NT2/D1 (cell line): Measurements from ENCODE around the gene RIPPLY1.

Experiments used
- SUZ12 ChIP-seq: IDR thresholded peaks from 2 replicates; pipeline ENCODE4 v1.6.1; 2011; ENCODE audit not compliant: insufficient read length, insufficient read depth; ENCODE audit errors: extremely low read depth
- ZNF274 ChIP-seq: IDR thresholded peaks from 2 replicates; pipeline ENCODE4 v1.6.1; 2011; ENCODE audit warnings: mild to moderate bottlenecking, low read depth, low read length

DNA sequence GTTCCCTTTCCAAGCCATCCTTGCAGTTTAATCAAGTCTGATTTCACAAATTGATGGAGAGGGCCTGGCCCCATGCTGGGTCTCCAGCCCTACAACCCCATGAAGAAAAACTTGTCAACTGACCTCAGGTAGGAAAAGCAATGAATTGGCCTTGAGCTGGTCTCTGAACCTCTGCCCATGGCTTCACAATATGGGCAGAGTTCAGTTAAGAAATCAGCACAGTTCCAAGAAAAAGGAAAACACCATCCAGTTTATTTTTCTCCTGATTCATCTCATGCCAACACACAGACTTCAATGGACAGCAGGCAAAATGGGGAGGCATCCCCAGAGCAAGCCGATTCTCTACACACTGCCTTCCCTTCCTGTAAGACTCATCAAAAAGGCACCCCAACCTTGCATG is 3.3 kb downstream of the RIPPLY1 start:
- TF ChIP-seq SUZ12 (no peak), ZNF274 (no peak)
